ENCODE measurements around the gene N4BP3.

N4BP3 gene

GRCh38 chr5:178113841-178114324 lies 551 bp downstream of the N4BP3 start:
- Histone ChIP-seq H3K27me3 (ENCODE audit: insufficient read depth, poor library complexity, severe bottlenecking) (peaks cover 56% of the 10 kb centered on the region), H3K4me3 (replicated peaks; ENCODE audit: insufficient read depth, low read length) (0 out of 2 replicates have a peak overlapping the region, but pooled peaks have one; percentile 4), H3K27ac (replicated peaks) (no peak overlapping the region)
- TF ChIP-seq GABPA (IDR thresholded peaks at IDR 0.05; ENCODE audit: low read depth) (no peak), REST (IDR thresholded peaks at IDR 0.05; ENCODE audit: insufficient replicate concordance, low read depth) (no peak), POLR2AphosphoS5 (IDR thresholded peaks at IDR 0.05; ENCODE audit: low read depth) (no peak), CTCF (IDR thresholded peaks at IDR 0.05; ENCODE audit: insufficient read depth, low read length) (no peak), SPI1 (IDR thresholded peaks at IDR 0.05; ENCODE audit: borderline replicate concordance, low read depth) (no peak)
- no peak for DNase-seq (ENCODE audit: low read depth in 1 of 2, low spot score in 1 of 2)

GRCh38 chr5:178114325-178115135 lies 1.2 kb downstream of the N4BP3 start:
- Histone ChIP-seq H3K27me3 (ENCODE audit: insufficient read depth, poor library complexity, severe bottlenecking) (peaks cover 56% of the 10 kb centered on the region), H3K4me3 (replicated peaks; ENCODE audit: insufficient read depth, low read length) (no peak overlapping the region), H3K27ac (replicated peaks) (no peak overlapping the region)
- TF ChIP-seq SPI1 (IDR thresholded peaks at IDR 0.05; ENCODE audit: borderline replicate concordance, low read depth), result no peak
- no peak for TF ChIP-seq CTCF (IDR thresholded peaks at IDR 0.05; ENCODE audit: insufficient read depth, low read length)
- no peak for TF ChIP-seq POLR2AphosphoS5 (IDR thresholded peaks at IDR 0.05; ENCODE audit: low read depth)
- TF ChIP-seq GABPA (IDR thresholded peaks at IDR 0.05; ENCODE audit: low read depth), result no peak
- no peak for TF ChIP-seq REST (IDR thresholded peaks at IDR 0.05; ENCODE audit: insufficient replicate concordance, low read depth)
- peak in 1 of 2 experiments; percentile 33 for DNase-seq (ENCODE audit: low read depth in 1 of 2, low spot score in 1 of 2)

GRCh38 chr5:178115136-178115813 lies 1.9 kb downstream of the N4BP3 start:
- no peak overlapping the region for H3K27ac ChIP-seq (replicated peaks)
- H3K27me3 ChIP-seq (ENCODE audit: insufficient read depth, poor library complexity, severe bottlenecking), result peaks cover 56% of the 10 kb centered on the region
- no peak for TF ChIP-seq CTCF (IDR thresholded peaks at IDR 0.05; ENCODE audit: insufficient read depth, low read length)
- no peak for TF ChIP-seq GABPA (IDR thresholded peaks at IDR 0.05; ENCODE audit: low read depth)
- TF ChIP-seq SPI1 (IDR thresholded peaks at IDR 0.05; ENCODE audit: borderline replicate concordance, low read depth), result no peak
- no peak for TF ChIP-seq REST (IDR thresholded peaks at IDR 0.05; ENCODE audit: insufficient replicate concordance, low read depth)
- no peak for TF ChIP-seq POLR2AphosphoS5 (IDR thresholded peaks at IDR 0.05; ENCODE audit: low read depth)
- no peak for DNase-seq (ENCODE audit: low read depth in 1 of 2, low spot score in 1 of 2)
- no peak overlapping the region for H3K4me3 ChIP-seq (replicated peaks; ENCODE audit: insufficient read depth, low read length)

Data from HL-60 (cell line).